Activated CD8-positive, alpha-beta memory T cell treated with anti-CD3 and anti-CD28 coated beads, Interleukin-2, amount 10 ng/mL, durations not matched to agents 7 days and 5 days (primary cell): Measurements from ENCODE around the gene MEIOSIN. TPM values are rescaled to one million over a fixed set of nuclear protein-coding genes. Genes with fewer than 3 reads are reported as not detected.
"Not testable (repeated sequence)": the region's sequence is repeated elsewhere in the genome, so short reads cannot be mapped to it uniquely, and the experiment has no call there.

Source experiments
- ATAC-seq: fragments of 150-1000 bp; cut with Tn5 transposase; one replicate; pipeline ENCODE4 v1.10.0; 2021; ENCODE audit warnings: moderate library complexity
- CTCF ChIA-PET: fragments of 350-600 bp; sonication (Branson Sonifier 250); formaldehyde crosslinking; loops from one replicate; lab custom pipeline; 2021; ENCODE audit warnings: antibody characterized with exemption; lab: Charles Lee
- DNase-seq: peaks from one replicate; pipeline ENCODE4 v3.0.0-alpha.2; 2020
- H3K27ac Mint-ChIP-seq: one replicate; pipeline ENCODE4 v1.8.0; 2021; ENCODE audit warnings: mild to moderate bottlenecking, mixed read lengths
- H3K27me3 Mint-ChIP-seq: one replicate; pipeline ENCODE4 v1.8.0; 2021; ENCODE audit warnings: mixed read lengths
- H3K36me3 Mint-ChIP-seq: one replicate; pipeline ENCODE4 v1.8.0; 2021; ENCODE audit warnings: mild to moderate bottlenecking, mixed read lengths
- H3K4me1 Mint-ChIP-seq: one replicate; pipeline ENCODE4 v1.8.0; 2021; ENCODE audit warnings: mixed read lengths
- H3K4me3 Mint-ChIP-seq: one replicate; pipeline ENCODE4 v1.8.0; 2021; ENCODE audit warnings: mild to moderate bottlenecking, moderate library complexity, mixed read lengths
- H3K9me3 Mint-ChIP-seq: one replicate; pipeline ENCODE4 v1.8.0; 2022; ENCODE audit warnings: low read depth, mixed read lengths
- total RNA-seq, 2 experiments: library from RNA; stranded (reverse); gene quantifications; one replicate each; pipeline ENCODE4 v1.2.3, GENCODE V29; 2021

The MEIOSIN gene
- total RNA-seq, 2 experiments from 2014 or later, result not detected

DNA sequence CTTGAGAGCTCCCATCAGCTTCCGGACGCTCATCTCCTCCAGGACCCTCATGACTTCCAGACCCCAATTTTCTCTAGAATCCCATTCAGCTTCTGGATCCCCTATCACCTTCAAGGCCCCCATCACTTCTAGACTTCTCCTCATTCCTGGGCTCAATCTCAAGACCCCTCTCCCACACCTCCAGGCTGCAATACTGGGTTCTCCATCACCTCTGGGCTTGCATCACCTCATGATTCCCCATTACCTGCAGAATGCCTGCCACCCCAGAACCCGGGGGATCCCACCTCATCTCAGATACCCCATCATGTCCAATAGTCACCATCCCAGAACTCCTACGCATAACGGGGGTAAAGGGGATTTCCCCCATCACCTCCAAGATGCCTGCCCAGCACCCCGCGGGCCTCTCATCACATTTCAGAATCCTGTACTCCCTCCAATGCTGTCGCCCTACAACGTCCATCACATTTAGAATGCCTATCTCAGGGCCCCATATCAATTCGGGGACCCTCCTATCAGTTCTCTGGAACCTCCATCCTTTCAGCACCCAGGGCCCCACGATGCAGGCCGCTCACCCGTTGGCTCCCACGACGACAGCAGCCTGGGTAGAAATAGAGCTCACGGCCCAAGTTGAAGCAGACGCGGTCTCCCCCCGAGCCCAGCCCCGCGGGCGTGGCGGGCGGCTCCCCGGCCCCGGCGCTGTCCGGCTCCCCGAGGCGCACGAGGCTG, 58.7 kb downstream of the MEIOSIN start:
- Mint-ChIP-seq H3K9me3 (no peaks in the 10 kb centered on the region), H3K4me3 (peak overlapping the region; percentile 82), H3K36me3 (peaks cover 28% of the 10 kb centered on the region), H3K4me1 (peaks cover 26% of the 10 kb centered on the region), H3K27me3 (peaks cover 38% of the 10 kb centered on the region), H3K27ac (peak overlapping the region; percentile 79)
- ATAC-seq, result no peak
- CTCF ChIA-PET, result interaction anchor here (0.5 to 20.8 kb wide), 9 partner anchors 8 to 125 kb away, joined by 3 to 338 read pairs (median 4); partner anchors contain the start of genes DMPK and SIX5
- peak; percentile 56 for DNase-seq

DNA sequence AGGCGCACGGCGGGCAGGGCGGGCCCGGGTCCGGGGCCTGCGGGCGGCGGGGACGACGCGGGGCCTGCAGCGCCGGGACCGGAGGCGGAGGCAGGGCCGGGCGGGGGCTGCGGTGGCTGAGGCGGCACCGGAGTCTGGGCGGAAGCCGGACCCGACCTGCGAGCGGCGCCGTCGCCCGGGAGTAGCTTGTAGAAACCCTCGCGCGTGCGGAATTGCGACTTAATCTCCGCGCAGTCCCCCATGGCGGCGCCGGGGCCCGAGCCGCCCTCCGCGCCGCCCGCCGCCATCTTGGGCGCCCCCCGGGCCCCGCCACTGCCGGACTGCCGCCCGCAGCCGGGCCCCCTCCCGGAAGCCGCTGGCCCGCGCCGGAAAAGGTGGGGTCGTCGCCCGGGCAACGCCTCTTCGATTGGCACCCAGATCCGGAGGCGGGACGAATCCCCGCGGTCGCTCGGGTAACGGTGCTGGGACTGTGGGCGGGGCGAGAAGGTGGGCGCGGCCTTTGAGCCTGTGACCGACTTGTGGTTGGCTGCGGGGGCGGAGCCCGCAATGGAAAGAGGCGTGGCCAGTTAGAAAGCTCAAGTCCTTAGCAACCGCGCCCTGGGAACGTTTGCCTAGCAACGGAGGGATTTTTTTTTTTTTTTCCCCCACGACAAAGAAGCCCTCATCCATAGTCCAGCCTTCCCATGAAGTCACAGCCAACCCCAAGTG, 59.4 kb downstream of the MEIOSIN start, which contains the start of gene DMWD:
Gene DMWD (minus strand): TSS at position 376 of the 708 bp plus-strand sequence. CDS start 89 bp downstream, at position 287.
- ATAC-seq (peak; percentile 90), DNase-seq (peak; percentile 100)
- H3K4me1 Mint-ChIP-seq, result peaks cover 26% of the 10 kb centered on the region
- CTCF ChIA-PET, result interaction anchor here (0.7 to 20.8 kb wide), 9 partner anchors 8 to 629 kb away, joined by 3 to 338 read pairs (median 5); partner anchors contain the start of gene SIX5
- no peaks in the 10 kb centered on the region for H3K9me3 Mint-ChIP-seq
- peaks cover 21% of the 10 kb centered on the region for H3K36me3 Mint-ChIP-seq
- H3K27me3 Mint-ChIP-seq, result peaks cover 40% of the 10 kb centered on the region
- H3K4me3 Mint-ChIP-seq, result peak within 1 kb of the TSS; percentile 82
- H3K27ac Mint-ChIP-seq, result peak within 1 kb of the TSS; percentile 79

DNA sequence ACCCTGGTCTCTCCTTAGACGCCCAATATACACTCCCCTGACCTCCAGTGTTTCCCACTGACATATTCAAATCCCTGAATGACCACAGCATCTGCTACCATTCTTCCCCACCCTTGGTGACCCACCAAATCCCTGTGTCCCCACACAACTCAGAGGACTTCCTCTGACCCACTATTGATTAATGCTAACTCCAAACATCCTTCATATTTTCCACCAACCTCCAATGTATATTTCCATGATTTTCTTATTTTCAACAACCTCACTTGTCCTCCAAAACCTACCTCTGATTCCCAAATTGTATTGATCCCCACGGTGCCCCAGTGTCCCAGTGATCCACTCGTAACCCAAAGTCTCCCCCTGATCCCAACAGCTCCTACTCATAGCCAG, 59.9 kb downstream of the MEIOSIN start:
- H3K4me3 Mint-ChIP-seq, result peak overlapping the region; percentile 63
- DNase-seq, result no peak
- H3K4me1 Mint-ChIP-seq, result peaks cover 26% of the 10 kb centered on the region
- peaks cover 42% of the 10 kb centered on the region for H3K27me3 Mint-ChIP-seq
- no peak for ATAC-seq
- H3K27ac Mint-ChIP-seq, result peak overlapping the region; percentile 78
- H3K9me3 Mint-ChIP-seq, result no peaks in the 10 kb centered on the region
- peaks cover 18% of the 10 kb centered on the region for H3K36me3 Mint-ChIP-seq
- CTCF ChIA-PET, result interaction anchor here (0.7 to 20.8 kb wide), 7 partner anchors 7 to 630 kb away, joined by 3 to 338 read pairs (median 9); partner anchors contain the start of gene SIX5

DNA sequence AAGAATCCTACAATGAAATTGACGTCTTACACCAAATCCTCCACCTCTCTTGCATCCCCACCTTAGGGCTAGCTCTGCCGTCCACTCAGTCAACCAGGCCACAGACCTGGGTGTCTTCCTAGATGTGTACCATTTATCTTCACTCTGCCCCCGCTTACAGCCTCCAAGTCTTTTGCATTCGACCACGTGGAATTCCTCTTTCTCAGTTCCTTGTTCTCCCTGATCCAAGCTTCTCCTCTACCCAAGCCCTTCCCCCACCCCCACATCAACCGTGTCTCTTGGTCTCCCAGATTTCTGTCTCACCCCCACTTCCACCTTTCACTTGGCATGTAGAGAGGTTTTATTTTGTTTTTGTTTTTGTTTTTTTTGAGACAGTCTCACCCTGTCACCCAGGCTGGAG, 60.6 kb downstream of the MEIOSIN start:
- peak overlapping the region; percentile 33 for H3K27ac Mint-ChIP-seq
- H3K36me3 Mint-ChIP-seq, result peaks cover 11% of the 10 kb centered on the region
- H3K4me1 Mint-ChIP-seq, result peaks cover 28% of the 10 kb centered on the region
- H3K9me3 Mint-ChIP-seq, result no peaks in the 10 kb centered on the region
- CTCF ChIA-PET, result interaction anchor here (0.6 to 20.8 kb wide), 5 partner anchors 15 to 92 kb away, joined by 3 to 338 read pairs (median 10); partner anchors contain the start of genes IRF2BP1 and SIX5
- DNase-seq (no peak), ATAC-seq (no peak)
- H3K4me3 Mint-ChIP-seq, result no peak overlapping the region
- peaks cover 39% of the 10 kb centered on the region for H3K27me3 Mint-ChIP-seq

DNA sequence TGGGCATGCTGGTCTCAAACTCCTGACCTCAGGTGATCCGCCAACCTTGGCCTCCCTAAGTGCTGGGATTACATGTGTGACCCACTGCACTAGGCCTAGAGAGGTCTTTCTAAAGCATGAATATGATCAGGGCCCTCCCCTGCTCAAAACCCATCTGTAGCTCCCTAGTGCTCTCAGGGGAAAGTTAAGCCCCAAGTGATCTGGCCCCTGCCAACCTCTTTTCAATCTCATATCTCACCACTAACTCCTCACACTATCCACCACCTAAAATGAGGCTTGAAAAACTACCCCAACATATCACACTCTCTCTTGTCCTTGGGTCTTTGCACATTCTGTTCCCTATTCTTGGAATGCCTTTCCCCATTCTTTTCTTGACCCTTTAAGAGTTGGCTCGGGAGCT, 61.4 kb downstream of the MEIOSIN start:
- H3K4me1 Mint-ChIP-seq, result peaks cover 32% of the 10 kb centered on the region
- H3K27me3 Mint-ChIP-seq, result peaks cover 38% of the 10 kb centered on the region
- H3K36me3 Mint-ChIP-seq, result peaks cover 4% of the 10 kb centered on the region
- no peak overlapping the region for H3K4me3 Mint-ChIP-seq
- ATAC-seq (no peak), DNase-seq (no peak)
- CTCF ChIA-PET, result interaction anchor here (0.9 to 20.8 kb wide), 3 partner anchors 15 to 23 kb away, joined by 5 to 338 read pairs (median 12); partner anchors contain the start of gene SIX5
- H3K27ac Mint-ChIP-seq, result no peak overlapping the region
- H3K9me3 Mint-ChIP-seq, result no peaks in the 10 kb centered on the region

DNA sequence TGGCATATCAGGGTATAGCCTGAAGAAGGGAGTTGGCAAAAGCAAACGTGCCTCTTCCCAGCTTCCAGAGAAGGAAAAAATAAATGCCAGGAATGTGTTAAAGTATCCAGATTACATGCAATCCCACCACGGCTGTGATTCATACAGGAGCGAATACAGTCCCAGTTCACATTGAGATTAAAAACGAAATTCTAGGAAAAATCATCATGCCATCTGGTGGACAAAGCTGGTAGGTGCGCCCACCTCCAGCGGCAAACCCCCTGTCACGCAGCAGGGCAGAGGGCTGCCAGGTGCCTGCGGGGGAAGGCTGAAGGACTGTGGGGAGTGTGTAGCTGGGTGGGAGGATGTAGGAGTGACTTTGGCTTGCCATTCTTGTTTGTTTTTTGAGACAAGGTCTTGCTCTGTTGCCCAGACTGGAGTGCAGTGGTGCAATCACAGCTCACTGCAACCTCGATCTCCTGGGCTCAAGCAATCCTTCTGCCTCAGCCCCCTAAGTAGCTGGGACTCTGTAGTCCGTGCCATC, 65.8 kb downstream of the MEIOSIN start:
- Mint-ChIP-seq H3K9me3 (no peaks in the 10 kb centered on the region), H3K4me3 (no peak overlapping the region), H3K4me1 (peaks cover 6% of the 10 kb centered on the region), H3K27me3 (peaks cover 42% of the 10 kb centered on the region), H3K27ac (no peak overlapping the region), H3K36me3 (no peaks in the 10 kb centered on the region)
- ATAC-seq, result peak; percentile 82
- DNase-seq, result peak; percentile 64
- CTCF ChIA-PET, result interaction anchor here (0.7 to 20.8 kb wide), 26 partner anchors 9 to 111 kb away, joined by 3 to 338 read pairs (median 6); partner anchors contain the start of genes DMPK, DMWD, FBXO46 and FOXA3

DNA sequence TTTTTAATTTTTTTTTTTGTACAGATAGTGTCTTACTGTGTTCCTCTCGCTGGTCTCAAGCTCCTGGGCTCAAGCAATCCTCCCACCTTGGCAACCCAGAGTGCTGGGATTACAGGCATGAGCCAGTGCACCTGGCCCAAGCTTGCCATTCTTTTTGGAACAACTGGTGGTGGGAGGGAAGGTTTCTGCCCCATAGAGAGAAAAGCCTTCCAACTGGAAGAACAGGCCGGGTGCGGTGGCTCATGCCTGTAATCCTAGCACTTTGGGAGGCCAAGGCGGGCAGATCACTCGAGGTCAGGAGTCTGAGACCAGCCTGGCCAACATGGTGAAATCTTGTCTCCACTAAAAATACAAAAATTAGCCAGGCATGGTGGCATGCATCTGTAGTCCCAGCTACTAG, 66.3 kb downstream of the MEIOSIN start:
- not testable (repeated sequence) for H3K4me1 Mint-ChIP-seq, H3K9me3 Mint-ChIP-seq, H3K36me3 Mint-ChIP-seq, H3K27ac Mint-ChIP-seq, DNase-seq, ATAC-seq, H3K4me3 Mint-ChIP-seq
- CTCF ChIA-PET, result interaction anchor here (0.7 to 20.8 kb wide), 25 partner anchors 9 to 111 kb away, joined by 3 to 338 read pairs (median 6); partner anchors contain the start of genes DMPK, DMWD, FBXO46 and FOXA3
- peaks cover 44% of the 10 kb centered on the region for H3K27me3 Mint-ChIP-seq

DNA sequence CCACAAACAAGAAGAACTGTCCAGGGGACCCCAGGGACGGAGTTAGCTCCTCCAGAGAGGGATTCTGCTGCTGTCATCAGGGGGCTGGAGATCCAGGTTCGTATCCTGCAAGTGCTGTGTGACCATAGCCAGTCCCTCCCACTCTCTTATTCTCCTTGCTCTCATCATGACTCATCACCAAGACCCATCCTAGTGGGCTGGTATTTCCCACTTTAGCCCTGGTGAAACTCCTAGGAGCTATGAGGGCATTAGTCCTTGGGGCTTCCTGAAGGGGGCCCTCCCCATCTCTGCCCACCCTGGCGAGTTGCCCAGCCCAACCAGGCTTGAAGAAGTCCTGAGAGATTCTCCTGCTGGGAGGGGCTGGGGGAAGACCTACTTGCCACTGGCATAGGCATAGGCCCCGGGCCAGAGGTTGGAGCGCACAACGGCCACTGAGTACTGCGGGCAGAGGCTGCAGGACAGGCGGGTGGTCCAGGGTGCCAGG, 66.9 kb downstream of the MEIOSIN start:
- ATAC-seq (no peak), DNase-seq (no peak)
- no peak overlapping the region for H3K4me3 Mint-ChIP-seq
- peaks cover 38% of the 10 kb centered on the region for H3K27me3 Mint-ChIP-seq
- H3K4me1 Mint-ChIP-seq, result peaks cover 6% of the 10 kb centered on the region
- no peaks in the 10 kb centered on the region for H3K9me3 Mint-ChIP-seq
- H3K36me3 Mint-ChIP-seq, result no peaks in the 10 kb centered on the region
- H3K27ac Mint-ChIP-seq, result no peak overlapping the region
- CTCF ChIA-PET, result interaction anchor here (1.1 to 20.8 kb wide), 16 partner anchors 9 to 112 kb away, joined by 3 to 338 read pairs (median 6); partner anchors contain the start of genes DMWD, FBXO46, FOXA3 and MYPOP

DNA sequence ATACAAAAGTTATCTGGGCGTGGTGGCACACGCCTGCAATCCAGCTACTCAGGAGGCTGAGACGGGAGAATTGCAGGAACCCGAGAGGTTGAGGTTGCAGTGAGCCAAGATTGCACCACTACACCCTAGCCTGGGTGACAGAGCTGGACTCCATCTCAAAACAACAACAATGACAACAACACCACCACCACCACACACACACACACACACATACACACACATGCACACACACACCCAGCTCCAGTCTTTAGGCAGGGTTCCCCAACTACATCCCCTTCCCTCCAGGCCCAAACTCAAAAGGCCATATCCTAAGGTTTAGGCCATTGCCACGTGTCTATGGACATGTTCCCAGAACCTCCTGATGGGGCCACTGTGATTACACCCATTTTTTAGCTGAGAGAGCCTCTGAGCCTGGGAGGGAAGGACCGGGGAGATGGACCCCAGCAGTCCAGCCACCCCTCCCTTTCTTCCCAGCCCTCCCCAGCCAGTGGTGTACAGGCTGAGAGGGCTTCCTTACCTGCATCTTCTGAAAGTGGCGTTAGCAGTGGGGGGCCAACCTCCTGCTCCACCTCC, 68.5 kb downstream of the MEIOSIN start:
- CTCF ChIA-PET, result interaction anchor here (1.2 to 20.8 kb wide), 5 partner anchors 12 to 30 kb away, joined by 3 to 338 read pairs (median 16); partner anchors contain the start of genes DMWD and SIX5
- Mint-ChIP-seq H3K4me1 (peaks cover 6% of the 10 kb centered on the region), H3K27ac (no peak overlapping the region), H3K4me3 (no peak overlapping the region), H3K9me3 (no peaks in the 10 kb centered on the region), H3K36me3 (no peaks in the 10 kb centered on the region), H3K27me3 (peaks cover 34% of the 10 kb centered on the region)
- DNase-seq, result no peak
- no peak for ATAC-seq

DNA sequence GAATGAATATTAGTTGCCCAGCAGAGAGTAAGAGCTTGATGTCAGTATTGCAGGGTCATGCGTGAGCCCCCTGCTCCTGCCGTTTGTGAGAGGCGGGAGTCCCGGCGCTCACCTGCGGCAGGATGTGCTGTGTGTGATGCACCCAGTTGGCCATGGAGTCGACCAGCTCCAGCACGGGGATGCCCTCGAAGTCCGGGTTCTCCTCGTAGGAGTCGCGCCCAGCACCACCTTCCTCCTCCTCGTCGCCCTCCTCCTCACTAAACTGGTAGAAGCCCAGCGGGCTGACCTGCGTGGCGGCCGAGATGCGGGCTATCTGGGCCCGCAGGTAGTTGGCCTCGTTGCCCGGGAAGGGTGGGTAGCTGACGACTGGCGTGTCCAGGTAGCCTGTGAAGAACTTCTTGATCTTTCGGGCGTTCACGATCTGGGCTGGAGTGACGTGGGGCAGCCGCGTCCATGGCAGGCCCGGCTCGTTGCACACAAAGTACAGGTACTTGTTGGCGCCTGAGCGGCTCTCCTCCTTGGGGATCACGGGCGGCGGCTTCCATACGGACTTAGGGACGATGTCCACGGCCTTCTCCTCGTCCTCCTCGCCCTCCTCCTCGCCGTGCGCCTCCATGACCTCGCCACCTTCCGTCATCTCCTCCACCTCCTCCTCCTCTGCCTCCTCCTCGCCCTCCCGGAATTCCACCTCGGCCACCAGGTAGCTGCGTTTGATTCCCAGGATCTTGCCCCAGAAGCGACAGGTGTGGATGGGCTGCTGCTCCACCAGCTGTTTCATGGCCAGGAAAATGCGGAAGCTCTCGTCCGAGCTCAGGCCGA, 71.1 kb downstream of the MEIOSIN start:
- no peak overlapping the region for H3K27ac Mint-ChIP-seq
- H3K4me1 Mint-ChIP-seq, result peaks cover 2% of the 10 kb centered on the region
- H3K9me3 Mint-ChIP-seq, result no peaks in the 10 kb centered on the region
- H3K36me3 Mint-ChIP-seq, result no peaks in the 10 kb centered on the region
- ATAC-seq, result no peak
- CTCF ChIA-PET, result interaction anchor here (1.4 to 20.8 kb wide), 4 partner anchors 9 to 33 kb away, joined by 3 to 338 read pairs (median 11); partner anchors contain the start of gene SIX5
- DNase-seq, result no peak
- H3K27me3 Mint-ChIP-seq, result peaks cover 24% of the 10 kb centered on the region
- H3K4me3 Mint-ChIP-seq, result no peak overlapping the region

DNA sequence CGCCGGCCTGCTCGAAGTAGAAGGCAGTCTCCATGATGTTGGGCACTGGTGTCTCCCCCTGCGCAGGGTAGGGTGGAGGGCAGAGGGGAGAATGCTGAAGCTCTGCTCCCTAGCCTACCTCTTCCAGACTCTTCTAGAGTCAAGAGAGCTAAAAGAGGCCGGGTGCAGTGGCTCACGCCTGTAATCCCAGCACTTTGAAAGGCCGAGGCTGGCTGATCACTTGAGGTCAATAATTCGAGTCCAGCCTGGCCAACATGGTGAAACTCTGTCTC, 71.7 kb downstream of the MEIOSIN start:
- CTCF ChIA-PET, result interaction anchor here (1.6 to 20.8 kb wide), 2 partner anchors 12 to 33 kb away, joined by 6 to 338 read pairs; partner anchors contain the start of gene SIX5
- Mint-ChIP-seq H3K4me1 (peaks cover 7% of the 10 kb centered on the region), H3K27ac (no peak overlapping the region), H3K4me3 (no peak overlapping the region), H3K36me3 (no peaks in the 10 kb centered on the region), H3K27me3 (peaks cover 22% of the 10 kb centered on the region), H3K9me3 (no peaks in the 10 kb centered on the region)
- DNase-seq (no peak), ATAC-seq (no peak)

DNA sequence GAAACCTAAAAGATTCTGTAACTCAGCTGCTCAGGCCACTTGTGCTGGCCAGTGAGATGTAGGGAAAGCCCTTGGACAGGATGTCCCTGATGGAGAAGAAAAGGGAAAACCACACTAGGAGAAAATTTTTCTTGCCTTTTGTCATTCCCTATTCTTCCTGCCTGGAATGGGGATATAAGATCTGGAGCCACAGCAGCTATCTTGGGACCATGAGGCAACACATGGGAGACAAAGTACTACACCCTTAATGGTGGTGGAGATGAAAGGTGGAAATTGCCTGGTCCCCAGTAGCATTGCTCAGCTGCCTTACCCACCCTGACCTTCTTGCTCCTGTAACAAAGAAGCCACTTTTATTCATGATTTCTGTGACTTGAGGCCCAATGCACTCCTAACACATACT, 72.5 kb downstream of the MEIOSIN start:
- Mint-ChIP-seq H3K27me3 (peaks cover 22% of the 10 kb centered on the region), H3K9me3 (no peaks in the 10 kb centered on the region), H3K4me3 (no peak overlapping the region), H3K27ac (no peak overlapping the region), H3K36me3 (no peaks in the 10 kb centered on the region), H3K4me1 (peaks cover 14% of the 10 kb centered on the region)
- CTCF ChIA-PET, result interaction anchor here (1.6 to 20.8 kb wide), 2 partner anchors 11 to 34 kb away, joined by 6 to 338 read pairs; partner anchors contain the start of gene SIX5
- no peak for ATAC-seq
- no peak for DNase-seq
